GM21737 (cell line): ENCODE data around the gene GRM7.
A peak's percentile ranks its signal among the peaks of the same experiment; 100 is the strongest.

Source experiments
- ATAC-seq: cut with Tn5 transposase; IDR thresholded peaks from one replicate; pipeline ENCODE4 v1.9.1; 2021; ENCODE audit warnings: mild to moderate bottlenecking, moderate library complexity; ENCODE audit not compliant: unreplicated experiment

Gene GRM7

DNA sequence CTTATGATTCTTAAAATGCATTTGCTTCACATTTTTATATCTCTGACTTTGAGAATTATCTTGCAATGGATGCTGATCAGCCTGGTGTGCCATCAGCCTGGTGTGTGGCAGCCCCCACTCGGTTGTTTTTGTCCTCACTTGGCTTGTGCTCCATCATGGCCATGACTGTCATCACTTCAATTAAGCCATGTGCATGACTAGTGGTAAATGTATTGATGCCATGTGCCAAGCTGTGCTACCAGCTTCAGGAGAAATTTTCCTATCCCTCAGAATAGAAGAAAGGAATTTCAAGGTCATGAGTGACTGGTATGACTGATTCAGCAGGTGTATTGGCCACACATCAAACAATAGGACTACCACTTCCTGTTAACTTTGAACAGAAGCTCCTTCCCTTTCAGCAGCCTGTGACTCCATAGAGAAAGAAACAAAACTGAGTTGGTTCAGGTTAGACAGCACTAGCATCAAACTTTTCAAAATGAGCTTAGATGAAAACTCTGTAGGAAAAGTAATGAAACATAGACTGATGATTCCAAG is 251.7 kb downstream of the GRM7 start:
- ATAC-seq: no peak

- no peak for ATAC-seq
Observed at GRCh38 chr3:7144697-7145308, 283.9 kb downstream of the GRM7 start.

DNA sequence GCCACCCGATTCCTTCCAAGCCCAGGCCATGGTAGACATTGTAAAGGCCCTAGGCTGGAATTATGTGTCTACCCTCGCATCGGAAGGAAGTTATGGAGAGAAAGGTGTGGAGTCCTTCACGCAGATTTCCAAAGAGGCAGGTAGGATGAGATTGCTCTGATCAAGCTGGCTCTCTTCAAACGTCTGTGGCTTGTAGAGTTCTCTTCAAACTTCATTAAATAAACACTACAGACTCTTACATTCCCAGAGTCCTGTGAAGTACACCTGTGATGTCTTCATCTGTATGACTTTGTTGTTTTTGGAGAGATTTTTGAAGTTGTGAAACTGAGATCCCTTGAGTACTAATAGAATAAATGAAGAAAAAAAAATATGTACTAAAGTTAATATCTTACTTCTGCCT is 285.6 kb downstream of the GRM7 start:
- ATAC-seq: no peak

DNA sequence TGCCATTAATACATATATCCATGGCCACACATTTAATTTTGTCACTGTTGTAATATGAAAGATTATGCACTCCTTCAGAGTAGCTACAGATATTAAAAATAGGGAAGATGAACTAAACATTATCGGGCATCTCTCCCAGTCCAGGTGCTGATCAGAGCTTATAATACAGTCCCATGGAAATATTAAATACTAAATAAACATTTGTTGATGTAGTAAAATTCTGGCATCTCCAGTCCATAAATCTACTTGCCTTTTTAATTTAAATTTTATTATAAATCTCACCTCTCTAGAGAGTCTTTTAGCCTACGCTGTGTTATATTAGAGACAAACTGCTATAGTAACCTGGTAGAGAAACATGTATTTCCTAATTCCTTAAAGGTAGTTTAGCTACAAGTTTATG is 297.6 kb downstream of the GRM7 start:
- ATAC-seq: no peak

DNA sequence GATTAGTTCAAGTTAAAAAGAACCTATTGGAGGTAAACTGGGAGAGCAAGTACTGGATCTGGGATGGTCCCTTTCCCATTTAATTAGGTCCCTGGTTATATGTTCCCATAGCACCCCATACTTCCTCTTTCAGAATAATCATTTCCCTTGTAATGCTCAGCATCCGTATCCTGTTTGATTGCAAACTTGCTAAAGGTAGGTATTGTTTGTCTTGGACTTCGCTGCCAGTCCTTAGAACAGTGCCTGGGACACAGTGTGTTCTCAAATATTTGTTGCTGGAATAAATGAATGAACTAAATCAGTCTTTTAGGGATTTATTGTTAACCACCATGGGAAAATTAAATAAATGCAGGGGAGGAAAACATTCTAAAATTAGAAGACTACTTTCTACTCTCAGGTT is 299.8 kb downstream of the GRM7 start:
- no peak for ATAC-seq

DNA sequence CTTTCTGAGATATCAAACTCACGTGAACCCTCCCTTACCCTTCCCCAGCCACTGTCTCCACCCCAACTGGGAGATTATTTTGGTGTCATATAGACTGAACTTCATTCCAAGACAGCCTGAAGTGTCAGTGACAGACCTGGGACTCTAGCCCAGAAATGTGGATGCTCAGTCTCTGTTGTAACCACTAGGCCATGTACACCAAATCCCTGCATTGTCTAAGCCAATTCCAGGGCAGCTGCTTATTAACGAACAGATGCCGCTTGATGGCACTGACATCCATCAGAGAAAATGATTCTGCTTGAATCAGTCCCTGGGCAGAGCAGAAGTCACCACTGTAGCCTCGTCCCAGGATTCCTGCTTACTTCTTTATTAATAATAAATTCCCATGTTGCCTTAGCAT is 305.5 kb downstream of the GRM7 start:
- no peak for ATAC-seq

DNA sequence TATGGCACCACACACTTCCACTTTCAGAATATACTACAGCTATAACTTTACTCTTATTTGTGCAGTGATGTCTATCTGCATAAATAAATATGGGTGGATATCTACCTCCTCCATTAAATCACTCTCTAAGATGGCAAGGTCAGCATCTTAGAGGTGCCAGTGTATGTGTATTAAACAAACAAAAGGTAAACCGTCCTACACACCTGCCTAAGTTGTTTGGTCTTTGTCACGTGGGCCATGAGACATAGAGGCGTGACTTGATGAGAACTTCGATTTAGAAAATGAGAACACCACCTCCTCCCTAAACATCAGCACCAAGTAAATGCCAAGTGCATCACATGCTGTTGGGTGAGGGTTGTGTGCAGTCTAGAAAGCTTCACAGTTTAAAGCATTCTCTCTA is 310.6 kb downstream of the GRM7 start:
- ATAC-seq: no peak

DNA sequence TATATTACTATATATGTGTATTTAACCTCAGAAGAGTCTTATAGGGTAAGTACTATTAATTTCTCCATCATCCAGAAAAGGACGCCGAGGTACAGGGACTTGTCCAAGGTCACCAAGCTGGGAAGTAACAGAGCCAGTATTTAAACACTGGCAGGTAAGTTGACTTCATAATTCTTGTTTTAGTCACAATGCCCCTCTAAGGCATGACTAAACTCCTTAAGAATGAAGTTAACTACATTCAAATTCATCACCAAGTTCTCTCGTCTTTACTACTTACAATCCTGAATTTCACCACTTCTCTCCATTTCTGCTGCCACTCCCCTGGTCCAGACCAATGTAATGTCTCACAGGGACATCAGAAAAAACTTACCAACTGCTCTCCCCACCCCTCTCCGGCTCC is 312.1 kb downstream of the GRM7 start:
- no peak for ATAC-seq

GRCh38 chr3:7188551-7188950 is 327.6 kb downstream of the GRM7 start:
- ATAC-seq: no peak

GRCh38 chr3:7190095-7190494 is 329.2 kb downstream of the GRM7 start:
- no peak for ATAC-seq

- ATAC-seq: no peak
Observed at GRCh38 chr3:7193269-7193668, 332.4 kb downstream of the GRM7 start.

GRCh38 chr3:7194071-7194835 is 333.3 kb downstream of the GRM7 start:
- ATAC-seq: no peak

GRCh38 chr3:7195934-7196333 is 335.0 kb downstream of the GRM7 start:
- ATAC-seq: no peak

GRCh38 chr3:7201784-7202183 is 340.9 kb downstream of the GRM7 start:
- ATAC-seq: no peak

DNA sequence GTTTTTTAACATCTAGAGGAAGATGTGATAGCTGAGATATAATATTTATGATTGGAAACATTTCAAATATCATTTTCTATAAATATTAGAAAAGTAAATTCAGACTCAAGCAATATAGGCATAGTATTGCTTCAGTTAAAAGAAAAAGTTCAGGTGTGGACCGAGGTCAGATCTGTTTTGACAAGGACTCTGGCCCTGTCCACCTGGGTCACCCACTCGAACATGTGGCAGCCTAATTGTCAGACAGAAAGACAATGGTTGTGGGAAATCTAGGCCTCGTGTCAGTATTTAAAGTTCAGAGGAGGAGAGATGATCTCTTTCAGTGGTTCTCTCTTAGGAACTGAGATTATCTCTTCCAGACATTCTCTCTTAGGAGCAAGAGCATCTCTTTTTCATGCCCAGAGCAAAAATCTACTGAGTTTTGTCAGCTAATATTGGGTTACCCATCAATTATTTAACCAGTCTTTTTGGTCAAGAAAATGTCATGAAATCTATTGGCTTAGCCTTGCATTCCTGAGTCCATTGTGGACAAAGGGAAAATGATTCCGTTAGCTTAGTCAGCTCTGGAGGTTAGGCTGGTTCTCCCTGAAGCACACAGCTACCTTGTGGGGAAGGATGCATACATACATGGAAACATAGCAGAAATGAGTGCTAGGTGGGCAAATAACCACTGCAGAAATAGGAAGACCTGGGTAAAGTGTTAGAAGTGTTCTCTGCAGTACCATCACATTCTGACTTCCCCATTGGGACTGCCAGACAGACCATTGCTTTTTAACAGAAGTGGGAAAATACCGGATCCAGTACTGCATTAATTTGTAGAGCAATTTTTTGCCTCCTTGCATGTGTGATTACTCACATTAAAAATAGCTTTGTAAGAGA is 343.3 kb downstream of the GRM7 start:
- ATAC-seq: peak; percentile 45

DNA sequence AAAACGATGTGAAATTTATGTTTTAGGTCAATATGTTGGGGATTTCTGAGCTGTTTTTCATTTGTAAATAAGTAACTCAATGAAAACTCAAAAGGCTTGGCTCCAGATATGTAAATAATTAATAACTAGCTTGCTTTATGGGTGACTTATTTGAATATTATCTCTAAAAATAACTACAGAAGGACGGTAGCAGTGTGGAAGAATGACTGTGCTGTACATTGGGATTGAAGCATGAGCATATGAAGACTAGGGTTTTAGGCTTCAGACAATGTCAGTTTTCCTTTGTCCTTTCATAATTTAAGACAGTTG is 343.9 kb downstream of the GRM7 start:
- peak; percentile 56 for ATAC-seq

DNA sequence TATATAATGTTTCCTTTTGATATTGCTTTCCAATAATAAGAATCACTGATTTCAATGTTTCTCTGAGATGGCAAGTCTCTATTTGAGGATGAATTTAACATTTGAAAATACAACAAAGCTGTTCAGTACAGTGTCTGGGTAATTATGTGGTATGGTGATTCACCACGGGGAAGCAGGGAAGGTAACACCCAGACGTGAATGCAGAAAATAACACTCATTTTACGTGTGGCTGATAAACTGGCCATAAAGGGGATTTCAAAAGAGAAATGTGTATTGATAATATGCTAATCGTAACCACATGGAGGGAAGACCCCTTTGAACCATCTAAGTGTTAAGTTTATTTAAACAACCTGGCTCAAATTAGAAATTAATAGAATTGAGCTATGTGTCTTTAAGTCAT is 344.6 kb downstream of the GRM7 start:
- peak; percentile 31 for ATAC-seq

GRCh38 chr3:7205962-7206361 is 345.0 kb downstream of the GRM7 start:
- ATAC-seq: peak; percentile 74

- no peak for ATAC-seq
Observed at GRCh38 chr3:7207125-7207524, 346.2 kb downstream of the GRM7 start.

DNA sequence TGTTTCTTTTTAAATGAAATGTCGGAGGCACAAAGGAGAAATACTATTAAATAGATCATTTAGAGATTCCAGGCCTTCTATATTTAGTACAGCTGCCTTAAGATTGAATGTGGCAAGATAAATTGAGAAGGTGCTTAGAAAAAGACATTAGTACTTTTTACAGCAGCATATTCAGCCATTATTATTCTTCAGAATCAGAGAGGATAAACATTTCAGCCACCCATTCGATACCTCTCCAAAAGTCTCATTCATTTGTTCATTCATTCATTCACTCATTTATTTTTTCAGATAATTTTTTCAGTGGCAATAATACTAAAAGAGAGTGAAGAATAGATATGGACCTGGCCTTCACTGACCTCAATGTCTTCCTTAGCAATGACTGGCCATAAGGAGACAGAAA is 347.0 kb downstream of the GRM7 start:
- no peak for ATAC-seq

GRCh38 chr3:7209098-7209497 is 348.2 kb downstream of the GRM7 start:
- no peak for ATAC-seq

GRCh38 chr3:7211740-7212139 is 350.8 kb downstream of the GRM7 start:
- no peak for ATAC-seq
